ENCODE results near the gene ANO1.

ANO1 gene

DNA sequence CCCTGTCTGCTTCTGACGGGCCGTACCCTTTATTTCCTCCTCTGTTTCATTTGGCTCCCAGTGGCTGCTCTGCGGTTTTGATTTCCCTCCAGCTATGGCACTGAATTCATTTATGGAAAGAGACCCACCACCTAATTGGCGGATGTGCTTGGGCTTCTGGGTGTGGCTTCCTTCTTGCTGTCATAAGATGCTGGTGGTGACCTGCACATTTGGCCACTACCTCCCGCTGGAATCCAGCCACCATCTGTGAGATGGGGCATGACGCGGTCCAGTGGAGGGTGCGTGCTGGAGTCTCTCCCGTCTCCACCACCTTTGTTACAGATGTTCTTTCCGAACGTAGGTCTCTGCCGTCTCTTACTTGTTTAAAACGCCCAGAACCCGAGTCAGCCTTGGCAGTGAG is 77.3 kb downstream of the ANO1 start:
- in situ Hi-C loops (cut with HindIII; ENCODE audit: low sequenced_read_pairs), result no loop called here

- in situ Hi-C loops (cut with HindIII; ENCODE audit: low sequenced_read_pairs), result no loop called here
Measured at GRCh38 chr11:70156291-70157037, 78.3 kb downstream of the ANO1 start.

GRCh38 chr11:70158201-70158600 is 80.1 kb downstream of the ANO1 start:
- in situ Hi-C loops (cut with HindIII; ENCODE audit: low sequenced_read_pairs), result no loop called here

DNA sequence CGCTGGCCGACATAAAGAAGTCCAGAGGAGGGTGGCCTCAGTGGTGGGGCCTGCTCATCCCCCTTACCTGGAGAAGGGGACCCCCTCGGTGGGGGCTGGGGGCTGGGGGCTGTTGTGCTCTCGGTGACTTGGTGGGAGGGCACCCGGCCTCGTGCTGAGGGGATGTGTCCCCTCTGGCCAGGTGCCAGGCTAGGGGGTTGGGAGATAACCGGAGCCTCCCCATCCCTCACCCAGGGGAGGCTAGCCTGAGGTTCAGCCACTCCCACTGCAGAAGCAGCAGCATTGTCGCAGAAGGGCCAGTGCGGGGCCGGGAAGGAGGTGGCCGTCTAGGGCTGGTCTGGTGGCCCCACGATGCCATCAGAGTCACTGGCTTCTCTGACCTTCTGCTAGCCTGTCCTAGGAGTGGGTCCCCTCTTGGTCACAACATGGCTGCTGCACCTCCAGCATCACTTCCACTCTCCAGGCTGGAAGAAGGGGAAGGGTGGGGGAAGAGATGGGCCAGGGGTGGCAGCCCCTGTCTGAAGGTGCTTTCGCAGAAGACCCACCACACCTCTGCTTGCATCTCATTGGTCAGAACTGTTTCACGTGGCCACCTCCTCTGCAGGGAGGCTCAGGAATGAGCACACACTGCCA is 80.8 kb downstream of the ANO1 start:
- in situ Hi-C loops (cut with HindIII; ENCODE audit: low sequenced_read_pairs), result no loop called here

DNA sequence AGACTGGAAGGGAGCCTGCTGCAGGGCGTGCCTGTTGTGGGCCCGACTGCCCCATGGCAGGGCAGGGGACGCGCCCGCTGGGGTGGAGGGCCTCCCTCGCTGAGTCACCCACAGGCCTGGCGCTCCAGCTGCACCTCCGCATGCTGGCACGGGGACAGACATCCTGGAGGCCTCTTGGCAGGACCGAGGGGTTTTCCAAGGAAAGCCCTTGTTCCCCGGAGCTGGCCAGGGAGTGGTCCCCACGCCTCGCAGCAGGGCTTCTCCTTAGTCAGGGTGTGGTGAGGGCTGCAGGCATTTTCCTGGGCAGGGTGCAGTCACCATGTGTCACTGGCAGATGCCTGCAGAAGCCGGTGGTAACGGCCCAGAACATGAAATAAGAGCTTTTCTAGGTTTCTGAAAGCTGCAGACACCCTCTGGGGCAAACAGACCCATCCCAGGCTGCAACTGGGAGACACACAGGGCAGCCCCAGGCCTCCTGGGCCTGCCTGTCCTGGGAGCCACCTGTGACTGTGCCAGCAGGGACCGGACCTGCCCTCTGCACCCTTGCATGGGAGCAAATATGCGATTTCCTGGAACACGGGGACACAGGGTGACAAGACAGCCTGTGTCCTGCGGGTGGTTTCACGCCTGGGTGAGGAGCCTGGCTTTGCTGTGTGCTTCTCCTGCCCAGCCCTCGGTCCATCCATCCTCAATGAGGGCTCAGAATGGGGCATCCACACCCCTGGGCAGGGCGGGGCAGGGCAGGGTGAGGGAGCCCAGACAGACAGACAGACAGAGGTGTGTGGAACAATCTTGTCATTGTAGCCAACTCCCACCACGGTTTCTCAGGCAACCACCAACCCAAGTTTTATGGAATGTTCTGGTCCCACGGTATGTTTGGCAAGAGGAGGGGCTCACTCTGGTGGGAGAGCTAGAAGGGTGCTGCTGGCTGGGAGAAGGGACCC is 81.8 kb downstream of the ANO1 start:
- in situ Hi-C loops (cut with HindIII; ENCODE audit: low sequenced_read_pairs), result loop anchor here (5.0 kb wide), 1 partner anchor 58 kb away; no protein-coding TSS in a partner anchor

DNA sequence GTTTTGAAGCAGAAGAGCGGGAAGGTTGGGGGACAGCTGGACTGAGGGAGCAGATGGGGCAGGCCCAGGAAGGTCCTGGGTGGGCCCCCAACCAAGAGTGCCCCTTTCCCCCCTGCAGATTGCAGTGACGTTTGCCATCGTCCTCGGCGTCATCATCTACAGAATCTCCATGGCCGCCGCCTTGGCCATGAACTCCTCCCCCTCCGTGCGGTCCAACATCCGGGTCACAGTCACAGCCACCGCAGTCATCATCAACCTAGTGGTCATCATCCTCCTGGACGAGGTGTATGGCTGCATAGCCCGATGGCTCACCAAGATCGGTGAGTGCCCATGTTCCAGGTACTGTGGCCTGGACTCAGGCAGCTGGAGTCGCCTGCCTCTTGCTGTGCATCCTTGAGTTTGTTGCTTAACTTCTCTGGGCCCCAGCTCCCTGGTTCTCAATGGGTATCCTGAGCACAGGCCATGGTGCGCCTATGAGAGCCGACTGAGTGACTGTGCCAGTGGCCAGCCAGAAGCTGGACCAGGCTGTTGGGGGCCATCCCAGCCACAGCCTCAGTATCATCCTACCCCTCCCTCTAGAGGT is 83.0 kb downstream of the ANO1 start:
- in situ Hi-C loops (cut with HindIII; ENCODE audit: low sequenced_read_pairs), result loop anchor here (5.0 kb wide), 1 partner anchor 59 kb away; no protein-coding TSS in a partner anchor

DNA sequence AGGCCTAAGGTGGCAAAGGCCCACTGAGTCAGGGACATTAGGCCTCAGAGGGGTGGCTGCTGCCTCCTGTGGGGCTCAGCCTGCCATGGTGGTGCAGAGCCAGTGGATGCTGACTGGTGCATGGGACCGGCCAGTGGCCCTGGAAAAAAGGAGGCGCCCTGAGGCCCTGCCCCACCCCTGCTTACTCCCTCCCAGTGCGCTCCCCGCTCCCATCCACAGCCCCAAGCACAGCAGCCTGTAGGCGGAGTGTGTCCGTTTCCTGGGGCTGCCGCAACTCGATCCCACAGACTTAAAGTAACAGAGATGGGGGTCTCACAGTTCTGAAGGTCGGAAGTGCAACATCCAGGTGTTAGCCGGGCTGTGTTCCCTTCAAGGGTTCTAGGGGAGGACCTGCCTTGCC is 86.6 kb downstream of the ANO1 start:
- in situ Hi-C loops (cut with HindIII; ENCODE audit: low sequenced_read_pairs), result loop anchor here (5.0 kb wide), 1 partner anchor 62 kb away; no protein-coding TSS in a partner anchor

GRCh38 chr11:70167120-70167519 is 89.0 kb downstream of the ANO1 start:
- in situ Hi-C loops (cut with HindIII; ENCODE audit: low sequenced_read_pairs), result no loop called here

- in situ Hi-C loops (cut with HindIII; ENCODE audit: low sequenced_read_pairs), result no loop called here
Measured at GRCh38 chr11:70167723-70168404, 89.7 kb downstream of the ANO1 start.

DNA sequence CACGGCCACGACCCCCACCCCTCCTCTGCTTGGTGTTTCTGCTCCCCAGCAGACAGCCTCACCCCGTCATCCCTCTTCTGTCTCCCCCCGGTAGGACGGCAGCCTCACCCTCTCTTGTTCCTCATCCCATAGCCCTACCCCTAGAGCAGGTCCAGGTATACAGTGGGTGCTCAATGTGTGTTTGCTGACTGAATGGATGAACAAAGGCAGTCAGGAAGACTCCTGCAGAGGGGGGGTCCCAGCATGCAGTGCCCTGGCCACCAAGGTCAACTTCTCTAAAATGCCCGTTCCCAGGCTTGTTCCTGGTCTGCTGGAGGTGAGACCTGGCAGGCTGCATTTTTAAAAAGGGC is 90.3 kb downstream of the ANO1 start:
- in situ Hi-C loops (cut with HindIII; ENCODE audit: low sequenced_read_pairs), result no loop called here

GRCh38 chr11:70169127-70169526 is 91.0 kb downstream of the ANO1 start:
- in situ Hi-C loops (cut with HindIII; ENCODE audit: low sequenced_read_pairs), result no loop called here

- in situ Hi-C loops (cut with HindIII; ENCODE audit: low sequenced_read_pairs), result no loop called here
Measured at GRCh38 chr11:70169632-70170031, 91.5 kb downstream of the ANO1 start.

GRCh38 chr11:70170596-70171210 is 92.6 kb downstream of the ANO1 start:
- in situ Hi-C loops (cut with HindIII; ENCODE audit: low sequenced_read_pairs), result no loop called here

- in situ Hi-C loops (cut with HindIII; ENCODE audit: low sequenced_read_pairs), result no loop called here
Measured at GRCh38 chr11:70173018-70173417, 94.9 kb downstream of the ANO1 start.

GRCh38 chr11:70174547-70175235 is 96.6 kb downstream of the ANO1 start:
- in situ Hi-C loops (cut with HindIII; ENCODE audit: low sequenced_read_pairs), result loop anchor here (25.0 kb wide), 1 partner anchor 137 kb away; no protein-coding TSS in a partner anchor

DNA sequence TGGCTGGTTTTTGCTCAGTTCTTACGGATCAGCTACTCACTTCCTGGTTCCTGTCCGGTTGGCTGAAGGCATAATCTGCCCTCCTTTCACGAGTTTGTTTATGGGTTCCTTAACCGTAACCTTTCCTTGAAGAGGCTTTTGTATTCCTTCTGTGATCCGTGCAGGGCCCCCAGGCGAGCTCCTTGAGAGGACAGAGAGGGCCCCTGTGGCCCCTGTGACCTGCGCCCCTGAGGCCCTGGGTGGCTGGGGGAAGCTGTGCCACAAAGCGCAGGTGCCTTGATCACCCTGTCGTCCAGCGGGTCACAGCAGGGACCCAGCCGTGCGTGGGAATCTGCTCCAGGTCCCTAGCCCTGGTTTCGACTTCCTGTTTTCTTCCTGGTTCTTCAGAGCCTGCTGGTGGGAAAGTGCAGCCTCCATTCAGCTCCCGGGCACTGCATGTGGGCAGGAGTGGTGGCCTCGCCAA is 97.2 kb downstream of the ANO1 start:
- in situ Hi-C loops (cut with HindIII; ENCODE audit: low sequenced_read_pairs), result loop anchor here (25.0 kb wide), 1 partner anchor 138 kb away; no protein-coding TSS in a partner anchor

DNA sequence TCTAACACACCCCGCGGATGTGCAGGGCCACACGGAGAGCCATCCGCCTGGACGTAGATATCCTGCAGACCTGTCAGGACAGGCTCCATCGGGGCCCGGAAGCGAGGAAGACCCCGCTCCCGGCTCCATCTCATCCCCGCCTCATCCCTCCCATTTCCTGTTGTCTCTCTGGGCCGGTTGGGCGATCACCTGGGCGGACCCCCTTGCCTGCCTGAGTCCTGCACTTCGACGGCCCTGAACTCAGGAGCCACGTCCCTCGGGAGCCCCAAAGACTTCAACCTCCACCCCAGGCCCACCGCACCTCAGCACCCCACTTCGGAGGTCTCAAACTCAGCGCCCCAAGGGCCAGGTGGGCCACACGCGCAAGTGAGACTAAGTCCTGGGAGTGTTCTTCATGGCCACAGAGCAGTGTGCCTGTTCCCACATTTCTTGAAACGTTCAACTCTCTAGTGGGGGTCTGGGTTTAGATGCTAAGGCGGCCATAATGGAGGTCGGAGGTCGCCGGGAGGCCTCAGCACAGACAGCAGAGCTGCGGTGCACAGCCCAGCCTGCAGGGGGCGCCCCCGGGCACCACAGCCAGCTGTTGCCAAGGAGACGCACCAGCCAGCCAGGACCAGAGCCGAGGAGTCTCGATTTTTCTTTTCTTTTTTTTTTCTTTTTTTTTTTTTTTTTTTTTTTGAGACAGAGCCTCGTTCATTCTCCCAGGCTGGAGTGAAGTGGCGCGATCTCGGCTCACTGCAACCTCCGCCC is 99.0 kb downstream of the ANO1 start:
- in situ Hi-C loops (cut with HindIII; ENCODE audit: low sequenced_read_pairs), result loop anchor here (25.0 kb wide), 1 partner anchor 140 kb away; no protein-coding TSS in a partner anchor

GRCh38 chr11:70180906-70181305 is 102.8 kb downstream of the ANO1 start:
- in situ Hi-C loops (cut with HindIII; ENCODE audit: low sequenced_read_pairs), result loop anchor here (25.0 kb wide), 1 partner anchor 144 kb away; no protein-coding TSS in a partner anchor
